Fibroblast of skin of right biceps (primary cell): ENCODE data around the gene ZBTB44.
"Not testable (repeated sequence)": the region's sequence is repeated elsewhere in the genome, so short reads cannot be mapped to it uniquely, and the experiment has no call there.

ENCODE experiments used
- DNase-seq: peaks from one replicate; pipeline ENCODE4 v3.0.0-alpha.2; 2013

Gene ZBTB44

GRCh38 chr11:130310622-130311021, 4.1 kb downstream of the ZBTB44 start:
- no peak for DNase-seq

DNA sequence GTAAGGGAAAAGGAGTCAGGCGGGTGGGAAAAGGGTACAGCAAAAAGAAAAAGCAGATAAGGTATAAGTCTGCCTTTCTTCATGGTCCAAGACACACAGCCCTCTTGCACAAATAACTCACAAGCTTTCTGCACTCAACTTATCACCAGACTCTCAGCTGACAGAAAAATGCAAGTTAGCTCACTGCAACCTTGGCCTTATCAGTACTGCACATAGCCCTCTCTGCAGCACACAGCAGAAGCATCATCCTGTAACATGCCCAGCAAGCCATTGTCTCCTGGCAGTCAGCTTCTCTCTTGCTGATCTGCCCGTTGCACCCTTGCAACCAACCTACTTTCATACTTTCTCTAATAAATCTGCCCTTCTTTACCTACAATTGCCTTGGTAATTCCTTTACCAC, 5.8 kb downstream of the ZBTB44 start:
- no peak for DNase-seq

GRCh38 chr11:130308059-130308458, 6.7 kb downstream of the ZBTB44 start:
- no peak for DNase-seq

GRCh38 chr11:130304651-130305050, 10.1 kb downstream of the ZBTB44 start:
- DNase-seq: no peak

GRCh38 chr11:130301002-130301401, 13.7 kb downstream of the ZBTB44 start:
- DNase-seq: no peak

DNA sequence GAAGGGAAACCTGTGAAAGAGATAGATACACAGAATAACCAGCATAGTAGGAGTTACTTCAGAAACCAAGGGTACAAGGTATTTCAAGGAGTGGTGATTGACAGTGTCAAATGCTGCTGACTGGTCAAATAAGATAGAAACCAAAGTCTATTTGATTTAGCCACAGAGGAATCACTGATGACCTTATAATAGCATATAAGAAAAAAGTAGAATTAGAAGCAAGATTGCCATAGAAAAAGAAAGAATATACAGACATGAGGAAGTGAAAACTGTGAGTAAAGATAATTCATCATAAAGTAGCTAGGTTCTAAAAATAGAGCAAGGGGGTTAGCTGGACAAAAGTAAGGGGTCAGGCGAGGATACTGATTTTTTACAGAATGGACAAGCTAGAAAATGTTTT, 14.2 kb downstream of the ZBTB44 start:
- DNase-seq: no peak

DNA sequence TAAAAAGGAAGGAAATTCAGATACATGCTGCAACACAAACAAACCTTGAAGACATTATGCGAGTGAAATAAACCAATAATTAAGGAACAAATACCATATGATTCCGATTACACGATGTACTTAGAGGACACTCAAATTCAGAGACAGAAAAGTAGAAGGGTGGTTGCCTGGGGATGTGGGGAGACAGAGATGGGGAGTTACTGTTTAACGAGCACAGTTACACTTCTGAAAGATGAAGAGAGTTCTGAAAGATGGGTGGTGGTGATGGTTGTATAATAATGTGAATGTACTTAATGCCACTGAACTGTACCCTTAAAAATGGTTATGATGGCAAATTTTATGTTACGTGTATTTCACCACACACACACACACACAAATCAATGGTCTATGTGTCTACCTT, 14.7 kb downstream of the ZBTB44 start:
- DNase-seq: no peak

- DNase-seq: no peak
These were observed 19.1 kb downstream of the ZBTB44 start for GRCh38 chr11:130295657-130296056.

- DNase-seq: no peak
These were observed 32.6 kb downstream of the ZBTB44 start for GRCh38 chr11:130282111-130282510.

DNA sequence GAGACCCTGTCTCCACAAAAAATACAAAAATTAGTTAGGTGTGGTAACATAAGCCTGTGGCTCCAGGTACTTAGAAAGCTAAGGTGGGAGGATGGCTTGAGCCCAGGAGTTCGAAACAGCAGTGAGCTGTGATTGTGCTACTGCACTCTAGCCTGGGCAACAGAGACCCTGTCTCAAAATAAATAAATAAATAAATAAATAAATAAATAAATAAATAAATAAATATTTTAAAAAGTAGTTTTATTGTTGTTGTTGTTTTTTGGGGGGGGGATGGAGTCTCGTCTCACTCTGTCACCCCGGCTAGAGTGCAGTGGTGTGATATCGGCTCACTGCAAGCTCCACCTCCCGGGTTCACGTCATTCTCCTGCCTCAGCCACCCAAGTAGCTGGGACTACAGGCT, 33.4 kb downstream of the ZBTB44 start:
- not testable (repeated sequence) for DNase-seq

- DNase-seq: no peak
These were observed 34.7 kb downstream of the ZBTB44 start for GRCh38 chr11:130279989-130280388.

- no peak for DNase-seq
These were observed 36.0 kb downstream of the ZBTB44 start for GRCh38 chr11:130278745-130279144.

- DNase-seq: no peak
These were observed 36.6 kb downstream of the ZBTB44 start for GRCh38 chr11:130278151-130278550.

DNA sequence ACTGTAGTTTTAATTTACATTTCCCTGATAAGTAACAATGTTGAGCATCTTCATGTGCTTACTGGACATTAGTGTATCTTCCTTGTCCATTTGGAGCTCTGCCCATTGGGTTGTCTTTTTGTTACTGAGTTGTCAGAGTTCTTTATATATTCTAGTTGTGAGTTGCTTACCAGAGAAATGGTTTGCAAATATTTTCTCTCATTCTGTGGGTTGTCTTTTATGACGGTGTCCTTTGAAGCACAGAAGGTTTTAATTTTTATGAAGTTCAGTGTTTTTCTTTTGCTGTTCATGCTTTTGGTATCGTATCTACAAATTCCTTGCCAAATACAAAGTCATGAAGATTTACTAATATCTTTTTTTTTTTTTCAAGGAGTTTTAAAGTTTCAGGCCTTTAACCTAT, 42.4 kb downstream of the ZBTB44 start:
- no peak for DNase-seq

GRCh38 chr11:130269326-130269943, 45.3 kb downstream of the ZBTB44 start:
- peak; percentile 6 for DNase-seq

GRCh38 chr11:130263351-130263750, 51.4 kb downstream of the ZBTB44 start:
- no peak for DNase-seq

DNA sequence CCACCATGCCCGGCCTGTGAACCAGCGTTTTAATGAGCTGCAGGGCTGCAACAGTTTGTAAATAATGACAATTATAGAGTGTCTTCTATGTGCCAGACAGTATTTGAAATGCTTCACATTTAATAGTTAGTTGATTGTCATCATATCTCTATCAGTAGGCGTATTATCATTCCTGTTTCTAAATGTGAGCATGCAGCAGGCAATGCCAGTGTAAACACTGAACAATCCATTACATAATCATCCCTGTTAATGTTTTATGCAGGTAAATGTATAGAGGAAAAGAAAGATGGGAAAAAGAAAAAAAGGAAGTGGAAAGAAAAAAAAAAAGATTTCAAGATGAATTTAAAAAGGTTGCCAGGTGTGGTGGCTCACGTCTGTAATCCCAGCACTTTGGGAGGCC, 52.3 kb downstream of the ZBTB44 start:
- DNase-seq: no peak

- no peak for DNase-seq
These were observed 53.1 kb downstream of the ZBTB44 start for GRCh38 chr11:130261571-130261970.

DNA sequence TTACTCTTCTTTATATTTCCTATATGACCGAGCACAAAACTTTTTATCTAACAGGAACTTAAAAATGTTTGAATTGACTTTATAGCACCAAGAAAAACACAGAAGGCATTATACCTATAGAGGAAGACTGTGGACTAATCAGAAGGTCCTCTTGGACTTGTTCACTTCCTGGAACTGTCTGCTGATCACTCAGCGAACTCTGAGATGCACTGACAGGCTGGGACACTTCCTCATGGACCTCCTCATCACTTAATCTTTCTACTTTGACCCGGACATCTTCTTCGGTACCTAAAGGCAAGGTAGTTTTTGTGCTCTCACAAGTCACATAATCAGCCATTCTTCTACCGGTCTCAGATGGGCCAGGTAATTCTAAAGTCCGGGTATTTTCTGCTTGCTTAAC, 54.0 kb downstream of the ZBTB44 start:
- DNase-seq: no peak

DNA sequence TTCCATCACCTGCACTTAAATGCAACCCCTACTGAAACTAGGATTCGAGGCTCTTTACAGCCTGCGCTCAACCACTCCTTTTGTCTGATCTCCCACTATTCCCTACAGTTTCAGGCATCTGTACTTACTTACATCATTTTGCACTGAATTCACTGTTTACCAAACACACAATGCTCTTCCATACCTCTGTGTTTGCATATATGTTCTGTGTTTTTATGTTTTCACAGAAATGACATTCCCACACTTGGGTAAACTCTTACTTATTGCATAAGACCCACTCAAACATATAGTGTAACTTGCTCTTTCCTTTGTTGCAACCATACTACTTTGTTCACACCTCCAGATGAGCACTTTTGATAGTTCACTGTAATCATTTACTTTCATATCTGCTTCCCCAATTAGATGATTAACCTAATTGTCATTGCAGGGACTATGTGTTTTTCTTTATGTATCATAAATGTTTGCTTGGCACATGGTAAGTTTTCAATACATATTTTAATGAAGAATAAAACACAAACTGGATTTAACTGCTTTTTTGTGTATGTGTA, 54.6 kb downstream of the ZBTB44 start:
- no peak for DNase-seq

DNA sequence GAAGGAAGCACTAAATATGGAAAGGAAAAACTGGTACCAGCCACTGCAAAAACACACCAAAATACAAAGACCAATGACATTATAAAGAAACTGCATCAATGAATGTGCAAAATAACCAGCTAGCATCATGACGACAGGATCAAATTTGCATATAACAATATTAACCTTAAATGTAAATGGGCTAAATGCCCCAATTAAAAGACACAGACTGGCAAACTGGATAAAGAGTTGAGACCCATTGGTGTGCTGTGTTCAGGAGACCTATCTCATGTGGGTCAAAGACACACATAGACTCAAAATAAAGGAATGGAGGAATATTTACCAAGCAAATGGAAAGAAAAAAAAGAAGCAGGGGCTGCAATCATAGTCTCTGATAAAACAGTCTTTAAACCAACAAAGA, 63.0 kb downstream of the ZBTB44 start:
- not testable (repeated sequence) for DNase-seq

- not testable (repeated sequence) for DNase-seq
These were observed 64.8 kb downstream of the ZBTB44 start for GRCh38 chr11:130249929-130250328.

- no peak for DNase-seq
These were observed 65.3 kb downstream of the ZBTB44 start for GRCh38 chr11:130249371-130249770.

- no peak for DNase-seq
These were observed 67.4 kb downstream of the ZBTB44 start for GRCh38 chr11:130247319-130247718.

- peak; percentile 26 for DNase-seq
These were observed 68.0 kb downstream of the ZBTB44 start for GRCh38 chr11:130246738-130247137.
